HEK293T (cell line): ENCODE results near the gene FOSB.
A peak's percentile ranks its signal among the peaks of the same experiment; 100 is the strongest.

ENCODE experiments used
- CTCF ChIA-PET: fragments of 350-600 bp; formaldehyde crosslinking; extraction: SDS; loops from one replicate; lab custom pipeline; 2021; ENCODE audit warnings: antibody characterized with exemption, inconsistent platforms; lab: Yijun Ruan, JAX
- POLR2A ChIA-PET: fragments of 350-600 bp; formaldehyde crosslinking; extraction: SDS; loops from one replicate; lab custom pipeline; 2020; ENCODE audit warnings: antibody characterized with exemption, inconsistent platforms; lab: Yijun Ruan, JAX
- DNase-seq: peaks from one replicate; pipeline ENCODE4 v3.0.0; 2012; ENCODE audit warnings: mixed read lengths; ENCODE audit errors: extremely low spot score
- ARNT ChIP-seq: fragments of 450-650 bp; IDR thresholded peaks from 2 replicates; pipeline ENCODE4 v1.6.1; 2017; ENCODE audit warnings: mild to moderate bottlenecking
- BHLHE40 ChIP-seq: fragments of 450-650 bp; IDR thresholded peaks from 2 replicates; pipeline ENCODE4 v1.6.1; 2016; ENCODE audit warnings: mild to moderate bottlenecking, moderate library complexity, borderline replicate concordance
- CTBP1 ChIP-seq: fragments of 450-650 bp; IDR thresholded peaks from 2 replicates; pipeline ENCODE4 v1.6.1; 2016; ENCODE audit warnings: borderline replicate concordance
- ELF4 ChIP-seq: fragments of 450-650 bp; IDR thresholded peaks from 2 replicates; pipeline ENCODE4 v1.6.1; 2017; ENCODE audit warnings: antibody characterized with exemption
- FOXA1 ChIP-seq: fragments of 450-650 bp; IDR thresholded peaks from 2 replicates; pipeline ENCODE4 v1.6.1; 2016; ENCODE audit warnings: mild to moderate bottlenecking
- FOXK2 ChIP-seq: fragments of 450-650 bp; IDR thresholded peaks from 2 replicates; pipeline ENCODE4 v1.6.1; 2016; ENCODE audit warnings: mild to moderate bottlenecking
- FOXM1 ChIP-seq: fragments of 450-650 bp; IDR thresholded peaks from 2 replicates; pipeline ENCODE4 v1.6.1; 2017; ENCODE audit warnings: mild to moderate bottlenecking, borderline replicate concordance
- HDGF ChIP-seq: fragments of 450-650 bp; IDR thresholded peaks from 2 replicates; pipeline ENCODE4 v1.6.1; 2017; ENCODE audit warnings: antibody characterized with exemption, borderline replicate concordance
- L3MBTL2 ChIP-seq: fragments of 450-650 bp; conservative IDR thresholded peaks from 2 replicates; pipeline ENCODE4 v1.6.1; 2016; ENCODE audit warnings: mild to moderate bottlenecking
- LEF1 ChIP-seq: fragments of 450-650 bp; IDR thresholded peaks from 2 replicates; pipeline ENCODE4 v1.6.1; 2017; ENCODE audit warnings: mild to moderate bottlenecking, borderline replicate concordance
- NFRKB ChIP-seq: fragments of 450-650 bp; IDR thresholded peaks from 2 replicates; pipeline ENCODE4 v1.6.1; 2016; ENCODE audit warnings: mild to moderate bottlenecking, moderate library complexity
- PKNOX1 ChIP-seq: fragments of 450-650 bp; IDR thresholded peaks from 2 replicates; pipeline ENCODE4 v1.6.1; 2016
- SP1 ChIP-seq: fragments of 450-650 bp; IDR thresholded peaks from 2 replicates; pipeline ENCODE4 v1.6.1; 2017
- SUZ12 ChIP-seq: fragments of 450-650 bp; IDR thresholded peaks from 2 replicates; pipeline ENCODE4 v1.6.1; 2016; ENCODE audit warnings: mild to moderate bottlenecking
- TARDBP ChIP-seq: fragments of 450-650 bp; IDR thresholded peaks from 2 replicates; pipeline ENCODE4 v1.6.1; 2016
- ZNF384 ChIP-seq: fragments of 450-650 bp; IDR thresholded peaks from 2 replicates; pipeline ENCODE4 v1.6.1; 2016

Gene FOSB

GRCh38 chr19:45488708-45489107 is 20.9 kb downstream of the FOSB start:
- TF ChIP-seq CTBP1: no peak
- no peak for TF ChIP-seq LEF1
- no peak for TF ChIP-seq ELF4
- no peak for TF ChIP-seq SP1
- TF ChIP-seq ARNT: no peak
- no peak for TF ChIP-seq HDGF
- no peak for TF ChIP-seq SUZ12
- TF ChIP-seq PKNOX1: no peak
- no peak for TF ChIP-seq BHLHE40
- TF ChIP-seq FOXA1: no peak
- TF ChIP-seq FOXM1: no peak
- no peak for TF ChIP-seq FOXK2
- TF ChIP-seq L3MBTL2: no peak
- no peak for TF ChIP-seq TARDBP
- TF ChIP-seq ZNF384: no peak
- DNase-seq: no peak
- CTCF ChIA-PET: interaction anchor here (1.0 kb wide), 2 partner anchors 50 to 205 kb away, joined by 3 to 4 read pairs; no protein-coding TSS in a partner anchor
- POLR2A ChIA-PET: no interaction called here

GRCh38 chr19:45489216-45489855 is 21.5 kb downstream of the FOSB start:
- no peak for DNase-seq
- TF ChIP-seq PKNOX1 (no peak), BHLHE40 (no peak), ZNF384 (no peak), CTBP1 (no peak), ELF4 (no peak), SUZ12 (no peak), NFRKB (no peak), SP1 (no peak), ARNT (no peak)
- ChIA-PET CTCF (interaction anchor here (0.5 to 1.0 kb wide), 3 partner anchors 50 to 1189 kb away, joined by 3 to 6 read pairs (median 4); no protein-coding TSS in a partner anchor), POLR2A (no interaction called here)

GRCh38 chr19:45492137-45492626 is 24.4 kb downstream of the FOSB start:
- CTCF ChIA-PET: no interaction called here
- POLR2A ChIA-PET: interaction anchor here (1.9 kb wide), 1 partner anchor 86 kb away, joined by 5 read pairs; no protein-coding TSS in a partner anchor
- no peak for DNase-seq
- TF ChIP-seq PKNOX1: no peak
- no peak for TF ChIP-seq CTBP1
- no peak for TF ChIP-seq TARDBP
- TF ChIP-seq NFRKB: no peak
- no peak for TF ChIP-seq ARNT
- TF ChIP-seq FOXM1: no peak
- no peak for TF ChIP-seq FOXK2
- no peak for TF ChIP-seq SP1
- TF ChIP-seq FOXA1: no peak
- TF ChIP-seq L3MBTL2: no peak

GRCh38 chr19:45492627-45493470 is 25.1 kb downstream of the FOSB start:
- POLR2A ChIA-PET: interaction anchor here (1.0 to 1.9 kb wide), 2 partner anchors 15 to 87 kb away, joined by 3 to 5 read pairs; no protein-coding TSS in a partner anchor
- peak; percentile 52 for DNase-seq

More at GRCh38 chr19:45492627-45493470, 25.1 kb downstream of the FOSB start:
- TF ChIP-seq ARNT: no peak
- TF ChIP-seq SUZ12: no peak
- no peak for TF ChIP-seq L3MBTL2
- no peak for TF ChIP-seq LEF1
- TF ChIP-seq HDGF: no peak
- TF ChIP-seq ZNF384: no peak
- TF ChIP-seq FOXM1: 0 out of 2 replicates have a peak, but pooled peaks have one; percentile 16
- TF ChIP-seq SP1: no peak
- no peak for TF ChIP-seq FOXK2
- TF ChIP-seq NFRKB: no peak
- TF ChIP-seq PKNOX1: peak; percentile 91
- TF ChIP-seq ELF4: no peak
- CTCF ChIA-PET: interaction anchor here (0.6 kb wide), 1 partner anchor 43 kb away, joined by 3 read pairs; no protein-coding TSS in a partner anchor
